ENCODE data around the gene ADAM10. TPM values are rescaled to one million over a fixed set of nuclear protein-coding genes. Genes with fewer than 3 reads are reported as not detected.
"Not testable (repeated sequence)": the region's sequence is repeated elsewhere in the genome, so short reads cannot be mapped to it uniquely, and the experiment has no call there.

Gene ADAM10
- polyA plus RNA-seq, 1 donor, result 110 TPM

- not testable (repeated sequence) for H3K27me3 ChIP-seq (ENCODE audit: control insufficient read depth, insufficient read depth, low read length); H3K4me3 ChIP-seq (ENCODE audit: low read length); H3K36me3 ChIP-seq (ENCODE audit: control insufficient read depth, insufficient read depth, low read length); H3K9me3 ChIP-seq (ENCODE audit: control insufficient read depth, low read depth, low read length); DNase-seq
- no CpG with 5 or more reads among the region's 8 CpGs for WGBS (ENCODE audit: insufficient coverage, low lambda C conversion rate)
- peaks cover 14% of the 10 kb centered on the region for H3K4me1 ChIP-seq (ENCODE audit: control insufficient read depth, insufficient read depth, low read length)
- H3K27ac ChIP-seq (ENCODE audit: low read length), result peak overlapping the region; percentile 67
Measured at GRCh38 chr15:58603927-58604326, 145.6 kb downstream of the ADAM10 start.

- Histone ChIP-seq H3K9me3 (ENCODE audit: control insufficient read depth, low read depth, low read length) (no peaks in the 10 kb centered on the region), H3K4me1 (ENCODE audit: control insufficient read depth, insufficient read depth, low read length) (peaks cover 14% of the 10 kb centered on the region), H3K27me3 (ENCODE audit: control insufficient read depth, insufficient read depth, low read length) (no peaks in the 10 kb centered on the region), H3K36me3 (ENCODE audit: control insufficient read depth, insufficient read depth, low read length) (peaks cover 8% of the 10 kb centered on the region), H3K27ac (ENCODE audit: low read length) (no peak overlapping the region), H3K4me3 (ENCODE audit: low read length) (no peak overlapping the region)
- DNase-seq, result no peak
- WGBS (ENCODE audit: insufficient coverage, low lambda C conversion rate), result 83% methylated on average over 1 of the region's 2 CpGs
Measured at GRCh38 chr15:58602823-58603222, 146.7 kb downstream of the ADAM10 start.

GRCh38 chr15:58598829-58599210 lies 150.7 kb downstream of the ADAM10 start:
- whole genome bisulfite sequencing (ENCODE audit: insufficient coverage, low lambda C conversion rate), result no CpG with 5 or more reads among the region's 4 CpGs

GRCh38 chr15:58597943-58598828 lies 151.3 kb downstream of the ADAM10 start:
- no peak overlapping the region for H3K4me3 ChIP-seq (ENCODE audit: low read length)
- peaks cover 3% of the 10 kb centered on the region for H3K4me1 ChIP-seq (ENCODE audit: control insufficient read depth, insufficient read depth, low read length)
- H3K27me3 ChIP-seq (ENCODE audit: control insufficient read depth, insufficient read depth, low read length), result no peaks in the 10 kb centered on the region
- no peak for DNase-seq
- WGBS (ENCODE audit: insufficient coverage, low lambda C conversion rate), result 53% methylated on average over 2 of the region's 4 CpGs
- H3K9me3 ChIP-seq (ENCODE audit: control insufficient read depth, low read depth, low read length), result no peaks in the 10 kb centered on the region
- no peak overlapping the region for H3K27ac ChIP-seq (ENCODE audit: low read length)
- peaks cover 18% of the 10 kb centered on the region for H3K36me3 ChIP-seq (ENCODE audit: control insufficient read depth, insufficient read depth, low read length)

More at GRCh38 chr15:58598829-58599210, 150.7 kb downstream of the ADAM10 start:
- Histone ChIP-seq H3K27ac (ENCODE audit: low read length) (no peak overlapping the region), H3K27me3 (ENCODE audit: control insufficient read depth, insufficient read depth, low read length) (no peaks in the 10 kb centered on the region), H3K4me1 (ENCODE audit: control insufficient read depth, insufficient read depth, low read length) (peaks cover 3% of the 10 kb centered on the region), H3K9me3 (ENCODE audit: control insufficient read depth, low read depth, low read length) (no peaks in the 10 kb centered on the region), H3K4me3 (ENCODE audit: low read length) (no peak overlapping the region), H3K36me3 (ENCODE audit: control insufficient read depth, insufficient read depth, low read length) (peaks cover 16% of the 10 kb centered on the region)
- DNase-seq, result no peak

- peaks cover 15% of the 10 kb centered on the region for H3K36me3 ChIP-seq (ENCODE audit: control insufficient read depth, insufficient read depth, low read length)
- H3K4me3 ChIP-seq (ENCODE audit: low read length), result no peak overlapping the region
- WGBS (ENCODE audit: insufficient coverage, low lambda C conversion rate), result 96% methylated on average over 2 of the region's 3 CpGs
- H3K27me3 ChIP-seq (ENCODE audit: control insufficient read depth, insufficient read depth, low read length), result no peaks in the 10 kb centered on the region
- peaks cover 3% of the 10 kb centered on the region for H3K4me1 ChIP-seq (ENCODE audit: control insufficient read depth, insufficient read depth, low read length)
- no peak for DNase-seq
- no peak overlapping the region for H3K27ac ChIP-seq (ENCODE audit: low read length)
- H3K9me3 ChIP-seq (ENCODE audit: control insufficient read depth, low read depth, low read length), result no peaks in the 10 kb centered on the region
Measured at GRCh38 chr15:58595516-58596263, 153.8 kb downstream of the ADAM10 start.

- no CpG with 5 or more reads among the region's 1 CpG for WGBS (ENCODE audit: insufficient coverage, low lambda C conversion rate)
- H3K27ac ChIP-seq (ENCODE audit: low read length), result no peak overlapping the region
- H3K4me3 ChIP-seq (ENCODE audit: low read length), result no peak overlapping the region
- peaks cover 6% of the 10 kb centered on the region for H3K4me1 ChIP-seq (ENCODE audit: control insufficient read depth, insufficient read depth, low read length)
- no peaks in the 10 kb centered on the region for H3K9me3 ChIP-seq (ENCODE audit: control insufficient read depth, low read depth, low read length)
- peaks cover 15% of the 10 kb centered on the region for H3K36me3 ChIP-seq (ENCODE audit: control insufficient read depth, insufficient read depth, low read length)
- DNase-seq, result no peak
- H3K27me3 ChIP-seq (ENCODE audit: control insufficient read depth, insufficient read depth, low read length), result no peaks in the 10 kb centered on the region
Measured at GRCh38 chr15:58594898-58595297, 154.6 kb downstream of the ADAM10 start.

- Histone ChIP-seq H3K27ac (ENCODE audit: low read length) (no peak overlapping the region), H3K36me3 (ENCODE audit: control insufficient read depth, insufficient read depth, low read length) (peaks cover 15% of the 10 kb centered on the region), H3K9me3 (ENCODE audit: control insufficient read depth, low read depth, low read length) (no peaks in the 10 kb centered on the region), H3K27me3 (ENCODE audit: control insufficient read depth, insufficient read depth, low read length) (no peaks in the 10 kb centered on the region), H3K4me3 (ENCODE audit: low read length) (no peak overlapping the region), H3K4me1 (ENCODE audit: control insufficient read depth, insufficient read depth, low read length) (peaks cover 6% of the 10 kb centered on the region)
- 100% methylated on average over 1 of the region's 1 CpG for WGBS (ENCODE audit: insufficient coverage, low lambda C conversion rate)
- DNase-seq, result no peak
Measured at GRCh38 chr15:58593870-58594269, 155.6 kb downstream of the ADAM10 start.

- Histone ChIP-seq H3K4me1 (ENCODE audit: control insufficient read depth, insufficient read depth, low read length) (peaks cover 3% of the 10 kb centered on the region), H3K9me3 (ENCODE audit: control insufficient read depth, low read depth, low read length) (no peaks in the 10 kb centered on the region), H3K4me3 (ENCODE audit: low read length) (no peak overlapping the region), H3K27me3 (ENCODE audit: control insufficient read depth, insufficient read depth, low read length) (no peaks in the 10 kb centered on the region), H3K36me3 (ENCODE audit: control insufficient read depth, insufficient read depth, low read length) (peaks cover 8% of the 10 kb centered on the region), H3K27ac (ENCODE audit: low read length) (no peak overlapping the region)
- no CpG with 5 or more reads among the region's 1 CpG for WGBS (ENCODE audit: insufficient coverage, low lambda C conversion rate)
- no peak for DNase-seq
Measured at GRCh38 chr15:58590926-58591325, 158.6 kb downstream of the ADAM10 start.

GRCh38 chr15:58590236-58590635 lies 159.3 kb downstream of the ADAM10 start:
- Histone ChIP-seq H3K27me3 (ENCODE audit: control insufficient read depth, insufficient read depth, low read length) (no peaks in the 10 kb centered on the region), H3K36me3 (ENCODE audit: control insufficient read depth, insufficient read depth, low read length) (peaks cover 8% of the 10 kb centered on the region), H3K27ac (ENCODE audit: low read length) (no peak overlapping the region), H3K4me3 (ENCODE audit: low read length) (no peak overlapping the region), H3K4me1 (ENCODE audit: control insufficient read depth, insufficient read depth, low read length) (peaks cover 4% of the 10 kb centered on the region), H3K9me3 (ENCODE audit: control insufficient read depth, low read depth, low read length) (no peaks in the 10 kb centered on the region)
- whole genome bisulfite sequencing (ENCODE audit: insufficient coverage, low lambda C conversion rate), result no CpG with 5 or more reads among the region's 1 CpG
- no peak for DNase-seq

- peaks cover 9% of the 10 kb centered on the region for H3K4me1 ChIP-seq (ENCODE audit: control insufficient read depth, insufficient read depth, low read length)
- no peak overlapping the region for H3K4me3 ChIP-seq (ENCODE audit: low read length)
- H3K36me3 ChIP-seq (ENCODE audit: control insufficient read depth, insufficient read depth, low read length), result peaks cover 5% of the 10 kb centered on the region
- H3K9me3 ChIP-seq (ENCODE audit: control insufficient read depth, low read depth, low read length), result no peaks in the 10 kb centered on the region
- H3K27me3 ChIP-seq (ENCODE audit: control insufficient read depth, insufficient read depth, low read length), result no peaks in the 10 kb centered on the region
- 86% methylated on average over 2 of the region's 3 CpGs for WGBS (ENCODE audit: insufficient coverage, low lambda C conversion rate)
- no peak for DNase-seq
- no peak overlapping the region for H3K27ac ChIP-seq (ENCODE audit: low read length)
Measured at GRCh38 chr15:58589047-58589446, 160.5 kb downstream of the ADAM10 start.
